HepG2 (cell line): ENCODE measurements around the gene CCDC30. TPM values are rescaled to one million over a fixed set of nuclear protein-coding genes. Genes with fewer than 3 reads are reported as not detected.

Experiments used
- BORCS8-MEF2B ChIP-seq: sonication (generic); formaldehyde crosslinking; IDR thresholded peaks from 2 replicates; pipeline ENCODE4 v1.8.0; 2022; ENCODE audit warnings: mild to moderate bottlenecking, missing genetic modification reagents
- EEA1 ChIP-seq: sonication (generic); formaldehyde crosslinking; IDR thresholded peaks from 2 replicates; pipeline ENCODE4 v1.5.1; 2020; ENCODE audit warnings: mild to moderate bottlenecking, missing genetic modification reagents, borderline replicate concordance
- EED ChIP-seq: sonication (generic); formaldehyde crosslinking; IDR thresholded peaks from 2 replicates; pipeline ENCODE4 v1.5.0; 2020; ENCODE audit warnings: mild to moderate bottlenecking, missing genetic modification reagents
- GATA4 ChIP-seq: sonication (generic); IDR thresholded peaks from 2 replicates; pipeline ENCODE4 v1.6.1; 2016; ENCODE audit warnings: antibody characterized with exemption, low read depth, borderline replicate concordance
- HIC2 ChIP-seq: sonication (generic); formaldehyde crosslinking; IDR thresholded peaks from 2 replicates; pipeline ENCODE4 v1.9.0; 2022; ENCODE audit warnings: low read depth, missing genetic modification reagents
- MED1 ChIP-seq: sonication (generic); formaldehyde crosslinking; IDR thresholded peaks from 2 replicates; pipeline ENCODE4 v1.4.0; 2020; ENCODE audit warnings: missing genetic modification reagents
- NFRKB ChIP-seq: fragments of 450-650 bp; IDR thresholded peaks from 2 replicates; pipeline ENCODE4 v1.6.1; 2017
- PBX2 ChIP-seq: IDR thresholded peaks from 2 replicates; pipeline ENCODE4 v1.6.1; 2016; ENCODE audit warnings: control low read depth
- RARA ChIP-seq: IDR thresholded peaks from 2 replicates; pipeline ENCODE4 v1.6.1; 2016; ENCODE audit warnings: missing genetic modification reagents, missing compliant biosample characterization
- REL ChIP-seq: sonication (generic); formaldehyde crosslinking; conservative IDR thresholded peaks from 2 replicates; pipeline ENCODE4 v1.8.0; 2022; ENCODE audit warnings: mild to moderate bottlenecking, missing genetic modification reagents, moderate library complexity
- REXO4 ChIP-seq: sonication (generic); formaldehyde crosslinking; IDR thresholded peaks from 2 replicates; pipeline ENCODE4 v1.8.0; 2022; ENCODE audit warnings: missing genetic modification reagents, mild to moderate bottlenecking, borderline replicate concordance
- RORA ChIP-seq: sonication (generic); formaldehyde crosslinking; IDR thresholded peaks from 2 replicates; pipeline ENCODE4 v1.5.0; 2020; ENCODE audit warnings: mild to moderate bottlenecking, missing genetic modification reagents, moderate library complexity
- TEF ChIP-seq: sonication (generic); formaldehyde crosslinking; IDR thresholded peaks from 2 replicates; pipeline ENCODE4 v1.5.0; 2020; ENCODE audit warnings: missing genetic modification reagents
- ZFX ChIP-seq: sonication (generic); formaldehyde crosslinking; IDR thresholded peaks from 2 replicates; pipeline ENCODE4 v1.4.0; 2020; ENCODE audit warnings: mild to moderate bottlenecking, low read depth, missing genetic modification reagents, moderate library complexity
- ZNF280B ChIP-seq: sonication (generic); formaldehyde crosslinking; IDR thresholded peaks from 2 replicates; pipeline ENCODE4 v1.5.0; 2020; ENCODE audit warnings: missing genetic modification reagents, mild to moderate bottlenecking, borderline replicate concordance
- ZNF577 ChIP-seq: sonication (generic); formaldehyde crosslinking; IDR thresholded peaks from 2 replicates; pipeline ENCODE4 v1.4.0; 2020; ENCODE audit warnings: mild to moderate bottlenecking, low read depth, missing genetic modification reagents, borderline replicate concordance
- ZNF788 ChIP-seq: sonication (generic); formaldehyde crosslinking; IDR thresholded peaks from 2 replicates; pipeline ENCODE4 v1.5.0; 2020; ENCODE audit warnings: mild to moderate bottlenecking, missing genetic modification reagents, borderline replicate concordance
- polyA plus RNA-seq, 8 experiments: library from polyadenylated mRNA; depleted of rRNA in 3 of 8; stranded (reverse) in 7 of 8; unstranded in 1 of 8; fragments of >200 nt; fragmentation: Illumina TruSeq in 4 of 8; extraction: Trizol in 4 of 8; gene quantifications; 2 replicates each; pipeline versions ENCODE4 v1.2.1 to v1.2.3, GENCODE V29; 2011 to 2016; ENCODE audit warnings: low read depth in 4 of 8, missing spikeins in 1 of 8, mixed read lengths in 1 of 8; ENCODE audit not compliant: insufficient read depth in 1 of 8
- total RNA-seq, 5 experiments: library from RNA; depleted of rRNA; stranded (reverse); fragments of >200 nt; fragmentation: Illumina TruSeq; extraction: Trizol; gene quantifications; 2 replicates each; pipeline ENCODE4 v1.2.3, GENCODE V29; 2016; ENCODE audit warnings: low read depth in 1 of 5
- TF ChIP-seq, protein P1 (sequence below): sonication (generic); formaldehyde crosslinking; conservative IDR thresholded peaks from 2 replicates; pipeline ENCODE4 v1.4.0; 2020; ENCODE audit warnings: missing genetic modification reagents

CCDC30 gene
- total and polyA plus RNA-seq, 2 of the 13 experiments (the other 11 are each of a cell fraction or from before 2014, with no cell fraction given), result 0.25 to 0.77 TPM

GRCh38 chr1:42681741-42682483, 218.8 kb downstream of the CCDC30 start, which contains the start of gene YBX1 (continued):
- peak; percentile 94 for TF ChIP-seq PBX2
- TF ChIP-seq BORCS8-MEF2B (CRISPR knock-in tag), result peak; percentile 68; the same call in 1 of the 2 replicates
- peak; percentile 55; the same call in 1 of the 2 replicates for TF ChIP-seq ZNF788 (CRISPR knock-in tag)
- no peak for TF ChIP-seq REXO4 (CRISPR knock-in tag)
- TF ChIP-seq RORA, result no peak
- TF ChIP-seq NFRKB, result peak; percentile 73; the same call in 1 of the 2 replicates
- no peak for TF ChIP-seq TEF (CRISPR knock-in tag)
- peak; percentile 56; the same call in 1 of the 2 replicates for TF ChIP-seq GATA4
- 0 out of 2 replicates have a peak, but pooled peaks have one; percentile 28 for TF ChIP-seq EEA1 (CRISPR knock-in tag)
- no peak; the same call in 1 of the 2 replicates for TF ChIP-seq HIC2 (CRISPR knock-in tag)
- TF ChIP-seq, protein P1, sequence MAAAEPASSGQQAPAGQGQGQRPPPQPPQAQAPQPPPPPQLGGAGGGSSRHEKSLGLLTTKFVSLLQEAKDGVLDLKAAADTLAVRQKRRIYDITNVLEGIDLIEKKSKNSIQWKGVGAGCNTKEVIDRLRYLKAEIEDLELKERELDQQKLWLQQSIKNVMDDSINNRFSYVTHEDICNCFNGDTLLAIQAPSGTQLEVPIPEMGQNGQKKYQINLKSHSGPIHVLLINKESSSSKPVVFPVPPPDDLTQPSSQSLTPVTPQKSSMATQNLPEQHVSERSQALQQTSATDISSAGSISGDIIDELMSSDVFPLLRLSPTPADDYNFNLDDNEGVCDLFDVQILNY (CRISPR knock-in tag), result peak; percentile 60; the same call in 1 of the 2 replicates
- TF ChIP-seq ZFX (CRISPR knock-in tag), result peak; percentile 76
- TF ChIP-seq MED1 (CRISPR knock-in tag), result peak; percentile 50
- TF ChIP-seq ZNF577, result 0 out of 2 replicates have a peak, but pooled peaks have one; percentile 49
- 0 out of 2 replicates have a peak, but pooled peaks have one; percentile 48 for TF ChIP-seq REL (CRISPR knock-in tag)
- peak; percentile 8; the same call in 1 of the 2 replicates for TF ChIP-seq RARA (CRISPR knock-in tag)
- TF ChIP-seq ZNF280B, result no peak
- TF ChIP-seq EED (CRISPR knock-in tag), result peak; percentile 21; the same call in 1 of the 2 replicates
